Posterior vena cava (tissue), 2 donors: ENCODE results near the gene PRDM13. TPM values are rescaled to one million over a fixed set of nuclear protein-coding genes. Genes with fewer than 3 reads are reported as not detected.

Experiments used
- DNase-seq: peaks from one replicate; pipeline ENCODE4 v3.0.0-alpha.2; 2020; ENCODE audit warnings: low spot score
- intact Hi-C, 2 donors: fragments of 100-400 bp; cut with DNase I; formaldehyde crosslinking; loops; one replicate each; pipeline versions ENCODE4 v1.14.1 to v1.14.2; 2022 to 2023
- total RNA-seq, 2 donors: library from RNA; stranded (reverse); fragmentation: NEBNext Ultra II Directional; extraction: Animal tissue kit (Norgen Biotek cat#: 25700); gene quantifications; one replicate each; pipeline ENCODE4 v1.2.1, GENCODE V29; 2021
- donor health status: DM: yes; HTN: yes; CAD: no.
- donor health status: DM: yes; HTN: yes; CAD: no.

The PRDM13 gene
- total RNA-seq, 2 donors from 2014 or later, result not detected

- intact Hi-C loops, result no loop called here
- DNase-seq, result no peak
Observed at GRCh38 chr6:99602520-99603420, 3.9 kb upstream of the PRDM13 start.

- DNase-seq, result no peak
- intact Hi-C loops, result no loop called here
Observed at GRCh38 chr6:99603421-99604165, 3.0 kb upstream of the PRDM13 start.

- intact Hi-C loops, result no loop called here
- DNase-seq, result no peak
Observed at GRCh38 chr6:99604166-99605073, 2.2 kb upstream of the PRDM13 start.

GRCh38 chr6:99605074-99605734, 1.4 kb upstream of the PRDM13 start:
- intact Hi-C loops, result no loop called here

GRCh38 chr6:99605911-99606655, 550 bp upstream of the PRDM13 start:
- intact Hi-C loops, result no loop called here

More at GRCh38 chr6:99605074-99605734, 1.4 kb upstream of the PRDM13 start:
- no peak for DNase-seq

GRCh38 chr6:99607416-99608036, 893 bp downstream of the PRDM13 start:
- intact Hi-C loops, result no loop called here
- no peak for DNase-seq

More at GRCh38 chr6:99605911-99606655, 550 bp upstream of the PRDM13 start:
- DNase-seq, result no peak

GRCh38 chr6:99608059-99608885, 1.6 kb downstream of the PRDM13 start:
- intact Hi-C loops, result no loop called here
- no peak for DNase-seq

- no peak for DNase-seq
- intact Hi-C loops, result no loop called here
Observed at GRCh38 chr6:99608886-99609482, 2.4 kb downstream of the PRDM13 start.

- no peak for DNase-seq
- intact Hi-C loops, result no loop called here
Observed at GRCh38 chr6:99609905-99610489, 3.4 kb downstream of the PRDM13 start.

- intact Hi-C loops, result no loop called here
- DNase-seq, result no peak
Observed at GRCh38 chr6:99611148-99611547, 4.5 kb downstream of the PRDM13 start.

- intact Hi-C loops, result no loop called here
- no peak for DNase-seq
Observed at GRCh38 chr6:99612551-99613408, 6.1 kb downstream of the PRDM13 start.

GRCh38 chr6:99613409-99613704, 6.7 kb downstream of the PRDM13 start:
- no peak for DNase-seq
- intact Hi-C loops, result no loop called here

- peak; percentile 78 for DNase-seq
- intact Hi-C loops, result no loop called here
Observed at GRCh38 chr6:99613705-99614429, 7.2 kb downstream of the PRDM13 start.

- no peak for DNase-seq
- intact Hi-C loops, result no loop called here
Observed at GRCh38 chr6:99614430-99615186, 8.0 kb downstream of the PRDM13 start.
